Spleen (tissue), 11 donors: ENCODE measurements around the gene MAGEA12. TPM values are rescaled to one million over a fixed set of nuclear protein-coding genes. Genes with fewer than 3 reads are reported as not detected.
"Not testable (repeated sequence)": the region's sequence is repeated elsewhere in the genome, so short reads cannot be mapped to it uniquely, and the experiment has no call there.

Experiments used
- DNase-seq: peaks from one replicate; pipeline ENCODE4 v3.0.0-alpha.2; 2020
- H3K27ac ChIP-seq, 8 donors: fragments of 200-600 bp; sonication (generic) in 7 of 8; 1 replicate in 4 of 8; 2 replicates in 4 of 8; pipeline versions ENCODE4 v1.5.0 to v1.8.0; 2016 to 2021; ENCODE audit warnings: inconsistent platforms in 4 of 8, mild to moderate bottlenecking in 4 of 8, moderate library complexity in 1 of 8
- H3K27me3 ChIP-seq, 7 donors: fragments of 200-600 bp; sonication (generic) in 6 of 7; replicated peaks in 1 of 7; 1 replicate in 4 of 7; 2 replicates in 3 of 7; pipeline versions ENCODE4 v1.5.0 to v1.8.0; 2016 to 2021; ENCODE audit warnings: inconsistent platforms in 3 of 7, mild to moderate bottlenecking in 1 of 7
- H3K36me3 ChIP-seq, 6 donors: fragments of 200-600 bp; sonication (generic) in 5 of 6; 1 replicate in 4 of 6; 2 replicates in 2 of 6; pipeline versions ENCODE4 v1.5.0 to v1.8.0; 2016 to 2021; ENCODE audit warnings: inconsistent platforms in 2 of 6
- H3K4me1 ChIP-seq, 6 donors: fragments of 200-600 bp; sonication (generic) in 5 of 6; 1 replicate in 3 of 6; 2 replicates in 3 of 6; pipeline versions ENCODE4 v1.5.0 to v1.8.0; 2016 to 2021; ENCODE audit warnings: inconsistent platforms in 3 of 6
- H3K4me3 ChIP-seq, 8 donors: fragments of 200-600 bp; sonication (generic) in 7 of 8; 1 replicate in 4 of 8; 2 replicates in 4 of 8; pipeline versions ENCODE4 v1.5.0 to v1.8.0; 2016 to 2021; ENCODE audit warnings: inconsistent platforms in 4 of 8, mild to moderate bottlenecking in 4 of 8, moderate library complexity in 2 of 8
- H3K9me3 ChIP-seq, 8 donors: fragments of 200-600 bp; sonication (generic) in 7 of 8; 1 replicate in 4 of 8; 2 replicates in 4 of 8; pipeline versions ENCODE4 v1.5.0 to v1.8.0; 2016 to 2021; ENCODE audit warnings: inconsistent platforms in 4 of 8
- POLR2A ChIP-seq, 3 donors: fragments of 450-650 bp; IDR thresholded peaks; one replicate each; pipeline ENCODE4 v1.5.1; 2017; ENCODE audit warnings: antibody characterized with exemption in 3 of 3, mild to moderate bottlenecking in 1 of 3
- POLR2AphosphoS5 ChIP-seq, 3 donors: sonication (generic); formaldehyde crosslinking; IDR thresholded peaks; one replicate each; pipeline ENCODE4 v1.5.1; 2017; ENCODE audit warnings: antibody characterized with exemption in 3 of 3
- WGBS, 5 donors: extraction: QIAGEN DNeasy Blood & Tissue Kit in 3 of 5; methylation state at CpG; one replicate each; pipeline versions ENCODE4 v1.1.5 to v1.1.7; 2013 to 2018; 5-methylcytosine and 5-hydroxymethylcytosine counted together
- intact Hi-C: fragments of 100-400 bp; cut with DNase I; formaldehyde crosslinking; loops from one replicate; pipeline ENCODE4 v1.15.0; 2023; ENCODE audit warnings: low total_unique reads
- polyA plus RNA-seq, 3 donors: library from polyadenylated mRNA; stranded (reverse); fragments of 200-250 nt; gene quantifications; one replicate each; pipeline ENCODE4 v1.2.1, GENCODE V29; 2013
- total RNA-seq, 7 donors: library from RNA; depleted of rRNA in 3 of 7; stranded (reverse); fragments of >200 nt in 3 of 7; fragmentation: NEBNext Ultra II Directional in 4 of 7; extraction: Animal tissue kit (Norgen Biotek cat#: 25700) in 4 of 7; gene quantifications; one replicate each; pipeline versions ENCODE4 v1.1.0 to v1.2.1, GENCODE V29; 2016 to 2021
- TF ChIP-seq, protein P1 (sequence below), 11 experiments: fragments of 200-600 bp in 7 of 11; fragments of 450-650 bp in 4 of 11; sonication (generic) in 4 of 11; IDR thresholded peaks in 8 of 11; conservative IDR thresholded peaks in 3 of 11; 1 replicate in 7 of 11; 2 replicates in 4 of 11; pipeline versions ENCODE4 v1.4.0 to v1.8.0; 2016 to 2021; ENCODE audit warnings: antibody characterized with exemption in 11 of 11, inconsistent platforms in 4 of 11, mild to moderate bottlenecking in 1 of 11
- donor health status: healthy with polysubstance abuse.
- donor health status: DM: no; HTN: no; CAD: no; lungs with moderate emphysema.
- donor health status: DM: no; HTN: no; CAD: no.
- donor health status: Bipolar disorder and iron deficiency.
- donor health status: healthy.
- donor health status: DM: no; HTN: no; CAD: no.
- donor health status: DM: yes; HTN: yes; CAD: no.

The MAGEA12 gene
- total and polyA plus RNA-seq, 10 donors: 0.03 TPM; not detected in 9

DNA sequence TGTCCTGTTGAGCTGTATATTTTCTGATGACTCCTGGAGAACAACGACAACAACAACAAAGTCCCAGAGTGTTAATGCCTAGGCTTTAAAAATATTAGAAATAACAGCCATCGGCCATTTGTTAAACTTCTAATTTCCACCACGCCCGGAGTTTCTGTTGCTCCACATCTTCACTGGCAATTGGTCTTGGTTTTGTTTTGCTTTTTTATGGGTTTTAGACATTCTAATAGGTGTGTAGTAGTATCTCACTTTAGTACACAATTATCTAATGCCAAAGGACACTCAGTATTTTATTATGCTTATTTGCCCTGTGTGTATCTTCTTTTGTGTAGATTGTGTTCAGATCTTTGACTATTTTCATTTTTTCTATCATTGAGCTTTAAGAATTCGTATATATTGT is 5.0 kb downstream of the MAGEA12 start:
- no peak overlapping the region for H3K27ac ChIP-seq
- intact Hi-C loops: no loop called here
- 77 to 96% (median 90%) methylated on average over 5 of the region's 5 CpGs for WGBS, 5 donors

DNA sequence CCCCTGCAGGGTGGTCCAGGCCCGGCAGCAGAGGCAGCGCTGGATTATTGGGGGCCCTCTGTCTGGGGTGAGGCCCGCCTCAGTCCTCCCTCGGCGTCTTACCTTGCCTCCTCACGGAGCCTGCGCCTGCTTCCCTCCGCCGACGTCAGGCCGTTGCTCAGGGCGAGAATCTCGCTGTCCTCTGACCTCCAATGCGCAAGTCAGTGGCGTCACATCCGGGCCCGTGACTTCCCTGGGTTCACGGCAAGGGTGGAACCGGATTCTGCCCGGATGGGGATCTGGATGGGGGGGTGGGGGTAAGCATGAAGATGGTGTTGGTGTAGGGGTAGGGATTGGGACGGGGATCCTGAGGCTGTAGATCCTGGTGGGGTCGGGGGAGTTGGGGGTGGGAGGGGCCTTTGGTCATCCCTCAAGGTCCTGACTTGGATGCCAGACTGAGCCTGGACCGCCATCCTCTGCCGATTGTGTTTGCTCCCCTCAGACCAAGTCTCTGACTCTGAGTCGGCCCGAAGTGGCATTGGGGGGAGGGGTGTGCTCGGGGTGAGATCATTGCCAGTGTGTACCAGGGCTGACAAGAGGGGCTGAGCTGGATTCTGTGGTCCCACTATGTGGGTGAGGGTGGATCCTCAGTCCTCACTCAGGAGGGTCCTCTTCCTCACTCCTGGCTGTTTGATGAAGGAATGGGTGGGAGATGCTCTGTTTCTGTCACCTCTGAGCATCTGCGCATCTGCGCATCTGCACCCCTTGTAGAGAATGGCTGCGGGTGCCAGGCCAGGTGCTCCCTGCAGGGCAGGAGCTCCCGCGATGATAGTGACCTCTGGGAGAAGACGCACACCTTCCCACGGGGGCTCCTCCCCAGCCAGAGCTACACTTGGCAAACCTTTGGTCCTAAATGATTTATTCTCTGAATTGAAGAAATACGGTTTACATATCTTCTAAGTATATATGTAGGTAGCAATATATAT is 20.4 kb downstream of the MAGEA12 start, which contains the start of gene MAGEA2:
TSS of gene MAGEA2 (minus strand) at position 157 of the 965 bp plus-strand sequence. CDS start 2,479 bp downstream, outside the sequence.
- H3K27me3 ChIP-seq, H3K27ac ChIP-seq, H3K9me3 ChIP-seq, H3K4me3 ChIP-seq, H3K36me3 ChIP-seq, DNase-seq, intact Hi-C loops, H3K4me1 ChIP-seq: not testable (repeated sequence)
- no CpG with 5 or more reads among the region's 35 CpGs for WGBS, 5 donors

More for the DNA sequence above, 5.0 kb downstream of the MAGEA12 start:
- TF ChIP-seq, protein P1, sequence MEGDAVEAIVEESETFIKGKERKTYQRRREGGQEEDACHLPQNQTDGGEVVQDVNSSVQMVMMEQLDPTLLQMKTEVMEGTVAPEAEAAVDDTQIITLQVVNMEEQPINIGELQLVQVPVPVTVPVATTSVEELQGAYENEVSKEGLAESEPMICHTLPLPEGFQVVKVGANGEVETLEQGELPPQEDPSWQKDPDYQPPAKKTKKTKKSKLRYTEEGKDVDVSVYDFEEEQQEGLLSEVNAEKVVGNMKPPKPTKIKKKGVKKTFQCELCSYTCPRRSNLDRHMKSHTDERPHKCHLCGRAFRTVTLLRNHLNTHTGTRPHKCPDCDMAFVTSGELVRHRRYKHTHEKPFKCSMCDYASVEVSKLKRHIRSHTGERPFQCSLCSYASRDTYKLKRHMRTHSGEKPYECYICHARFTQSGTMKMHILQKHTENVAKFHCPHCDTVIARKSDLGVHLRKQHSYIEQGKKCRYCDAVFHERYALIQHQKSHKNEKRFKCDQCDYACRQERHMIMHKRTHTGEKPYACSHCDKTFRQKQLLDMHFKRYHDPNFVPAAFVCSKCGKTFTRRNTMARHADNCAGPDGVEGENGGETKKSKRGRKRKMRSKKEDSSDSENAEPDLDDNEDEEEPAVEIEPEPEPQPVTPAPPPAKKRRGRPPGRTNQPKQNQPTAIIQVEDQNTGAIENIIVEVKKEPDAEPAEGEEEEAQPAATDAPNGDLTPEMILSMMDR (IDR thresholded peaks at IDR 0.05 in 8 of 11, conservative IDR thresholded peaks at IDR 0.05 in 3 of 11): no peak
- TF ChIP-seq POLR2AphosphoS5 (IDR thresholded peaks at IDR 0.05) (no peak), POLR2A (IDR thresholded peaks at IDR 0.05) (no peak)
- Histone ChIP-seq H3K9me3 (no peaks in the 10 kb centered on the region), H3K4me3 (no peak overlapping the region), H3K27me3 (no peaks in the 10 kb centered on the region), H3K36me3 (no peaks in the 10 kb centered on the region), H3K4me1 (no peaks in the 10 kb centered on the region)
- no peak for DNase-seq

DNA sequence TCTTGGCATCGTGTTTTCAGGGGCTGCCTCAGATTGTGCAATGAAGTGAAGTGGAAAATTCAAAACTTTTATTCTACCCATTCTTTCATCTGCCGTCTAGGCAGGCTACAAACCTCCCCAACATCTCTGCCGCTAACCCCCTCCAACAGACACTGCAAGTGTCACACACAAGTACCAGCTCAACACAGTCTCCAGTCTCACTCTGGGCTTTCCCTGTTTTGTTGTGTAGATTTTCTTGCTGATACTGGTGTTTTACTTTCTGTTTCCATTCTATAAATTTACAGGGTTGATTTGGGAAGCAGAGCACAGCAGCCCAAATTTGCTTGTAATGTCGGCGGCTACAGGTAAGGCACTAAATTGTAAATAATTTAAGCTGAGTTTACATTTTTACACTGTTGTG is 21.3 kb downstream of the MAGEA12 start:
- WGBS, 5 donors: no CpG with 5 or more reads among the region's 5 CpGs
- H3K27ac ChIP-seq, H3K36me3 ChIP-seq, H3K27me3 ChIP-seq, H3K9me3 ChIP-seq, DNase-seq, intact Hi-C loops, H3K4me3 ChIP-seq, H3K4me1 ChIP-seq: not testable (repeated sequence)

DNA sequence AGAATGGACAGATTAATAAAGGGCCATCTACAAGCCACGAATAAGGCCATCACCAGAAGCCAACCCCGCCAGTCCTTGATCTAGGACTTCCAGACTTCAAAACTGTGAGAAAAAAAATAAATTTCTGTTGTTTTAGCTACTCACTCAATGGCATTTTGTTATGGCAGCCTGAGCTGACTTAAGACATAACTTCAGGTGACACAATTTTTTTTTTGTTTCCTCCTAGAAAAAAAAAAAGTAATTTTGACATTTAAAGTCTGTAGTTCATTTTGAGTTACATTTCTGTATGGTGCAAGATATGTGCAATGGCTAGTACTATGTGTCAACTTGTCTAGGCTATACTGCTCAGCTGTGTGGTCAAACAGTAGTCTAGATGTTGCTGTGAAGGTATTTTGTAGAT is 25.4 kb downstream of the MAGEA12 start, which contains the start of gene CSAG3:
TSS of gene CSAG3 (plus strand) at position 301 of the 400 bp plus-strand sequence.
- H3K27ac ChIP-seq, H3K27me3 ChIP-seq, H3K9me3 ChIP-seq, H3K4me1 ChIP-seq, H3K36me3 ChIP-seq, DNase-seq, H3K4me3 ChIP-seq, intact Hi-C loops: not testable (repeated sequence)
- WGBS, 5 donors: no CpG with 5 or more reads among the region's 2 CpGs

DNA sequence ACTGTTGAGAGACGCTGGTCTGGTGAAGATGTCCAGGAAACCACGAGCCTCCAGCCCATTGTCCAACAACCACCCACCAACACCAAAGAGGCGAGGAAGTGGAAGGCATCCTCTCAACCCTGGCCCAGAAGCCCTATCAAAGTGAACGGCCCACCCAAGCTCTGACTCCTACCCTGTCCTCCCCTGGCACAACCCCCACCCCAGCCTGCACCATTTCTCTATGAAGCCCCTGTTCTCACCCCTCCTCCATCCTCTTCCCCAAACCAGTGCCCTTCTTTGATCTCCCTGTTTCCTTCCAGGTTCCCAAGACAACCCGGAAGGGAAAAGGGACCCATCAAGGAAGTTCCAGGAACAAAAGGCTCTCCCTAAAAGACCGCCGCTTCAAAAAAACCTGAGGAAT is 26.0 kb downstream of the MAGEA12 start:
- H3K4me1 ChIP-seq, H3K27ac ChIP-seq, H3K4me3 ChIP-seq, DNase-seq, H3K9me3 ChIP-seq, H3K27me3 ChIP-seq, intact Hi-C loops, H3K36me3 ChIP-seq: not testable (repeated sequence)
- 70 to 90% (median 80%) methylated on average over 3 to 5 of the region's 7 CpGs; no CpG with 5 or more reads in 1 of the 5 donors for WGBS, 5 donors

DNA sequence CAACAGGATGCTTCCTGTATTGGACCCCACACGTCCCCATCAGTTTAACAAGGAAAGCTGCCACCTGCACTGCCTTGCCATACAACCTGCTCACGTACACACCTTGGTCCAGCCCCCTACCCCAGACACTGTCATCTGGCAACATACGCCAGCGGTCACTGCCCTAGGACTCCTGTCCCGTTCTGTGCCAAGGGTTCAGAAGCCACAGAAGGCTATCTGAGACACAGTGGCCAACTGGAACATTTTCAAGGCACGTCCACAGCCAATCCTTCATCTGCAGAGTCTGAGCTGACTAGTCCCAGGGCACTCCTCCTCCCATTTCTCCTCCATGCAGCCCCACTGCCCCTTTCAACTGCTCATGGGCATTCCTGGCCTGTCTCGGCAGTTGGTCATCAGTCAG is 28.0 kb downstream of the MAGEA12 start:
- DNase-seq, H3K9me3 ChIP-seq, H3K27me3 ChIP-seq, H3K36me3 ChIP-seq, H3K4me1 ChIP-seq, H3K4me3 ChIP-seq, intact Hi-C loops, H3K27ac ChIP-seq: not testable (repeated sequence)
- 63 to 93% (median 90%) methylated on average over 2 to 4 of the region's 7 CpGs; no CpG with 5 or more reads in 2 of the 5 donors for WGBS, 5 donors

DNA sequence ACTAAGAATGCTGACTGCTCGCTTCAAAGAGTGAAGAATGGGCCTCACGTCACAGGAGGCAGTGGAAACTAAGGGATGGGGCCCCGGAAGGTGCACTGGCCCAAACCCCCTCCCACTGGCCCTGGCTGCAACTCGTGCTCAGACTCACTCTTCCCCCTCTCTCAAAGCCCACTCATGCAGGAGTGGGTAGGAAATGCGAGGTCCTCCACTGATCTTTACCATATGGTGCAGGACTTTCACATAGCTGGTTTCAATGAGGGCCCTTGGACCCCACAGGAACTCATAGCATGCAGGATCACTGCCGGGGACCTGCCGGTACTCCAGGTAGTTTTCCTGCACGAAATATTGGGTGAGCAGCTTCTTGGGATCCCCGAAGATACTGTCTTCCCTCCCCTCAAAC is 33.0 kb downstream of the MAGEA12 start:
- H3K27me3 ChIP-seq, H3K4me3 ChIP-seq, DNase-seq, H3K36me3 ChIP-seq, H3K9me3 ChIP-seq, H3K27ac ChIP-seq, H3K4me1 ChIP-seq, intact Hi-C loops: not testable (repeated sequence)
- WGBS, 5 donors: 69 to 90% (median 74%) methylated on average over 3 to 9 of the region's 9 CpGs

DNA sequence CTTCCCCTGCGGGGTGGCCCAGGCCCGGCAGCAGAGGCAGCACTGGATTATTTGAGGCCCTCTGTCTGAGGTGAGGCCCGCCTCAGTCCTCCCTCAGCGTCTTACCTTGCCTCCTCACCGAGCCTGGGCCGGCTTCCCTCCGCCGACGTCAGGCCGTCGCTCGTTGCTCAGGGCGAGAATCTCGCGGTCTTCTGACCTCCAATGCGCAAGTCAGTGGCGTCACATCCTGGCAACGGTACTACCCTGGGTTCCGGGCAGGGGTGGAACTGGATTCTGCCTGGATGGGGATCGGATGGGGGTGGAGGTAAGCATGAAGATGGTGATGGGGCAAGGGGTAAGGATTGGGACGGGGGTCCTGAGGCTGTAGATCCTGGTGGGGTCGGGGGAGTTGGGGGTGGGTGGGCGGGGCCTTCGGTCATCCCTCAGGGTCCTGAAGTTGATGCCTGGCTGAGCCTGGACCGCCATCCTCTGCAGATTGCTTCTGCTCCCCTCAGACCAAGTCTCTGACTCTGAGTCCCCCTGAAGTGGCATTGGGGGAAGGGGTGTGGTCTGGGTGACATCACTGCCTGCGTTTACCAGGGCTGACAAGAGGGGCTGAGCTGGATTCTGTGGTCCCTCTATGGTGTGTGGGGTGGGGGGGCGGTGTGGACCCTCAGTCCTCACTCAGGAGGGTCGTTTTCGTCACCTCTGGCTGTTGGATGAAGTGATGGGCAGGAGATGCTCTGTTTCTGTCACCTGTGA is 36.2 kb downstream of the MAGEA12 start, which contains the start of gene MAGEA6:
TSS of gene MAGEA6 (minus strand) at position 141 of the 741 bp plus-strand sequence. CDS start 2,039 bp downstream, outside the sequence.
- WGBS, 5 donors: 82% methylated on average over 3 of the region's 29 CpGs; no CpG with 5 or more reads in 4 of the 5 donors
- H3K27me3 ChIP-seq, H3K27ac ChIP-seq, intact Hi-C loops, H3K36me3 ChIP-seq, H3K9me3 ChIP-seq, H3K4me3 ChIP-seq, H3K4me1 ChIP-seq, DNase-seq: not testable (repeated sequence)

DNA sequence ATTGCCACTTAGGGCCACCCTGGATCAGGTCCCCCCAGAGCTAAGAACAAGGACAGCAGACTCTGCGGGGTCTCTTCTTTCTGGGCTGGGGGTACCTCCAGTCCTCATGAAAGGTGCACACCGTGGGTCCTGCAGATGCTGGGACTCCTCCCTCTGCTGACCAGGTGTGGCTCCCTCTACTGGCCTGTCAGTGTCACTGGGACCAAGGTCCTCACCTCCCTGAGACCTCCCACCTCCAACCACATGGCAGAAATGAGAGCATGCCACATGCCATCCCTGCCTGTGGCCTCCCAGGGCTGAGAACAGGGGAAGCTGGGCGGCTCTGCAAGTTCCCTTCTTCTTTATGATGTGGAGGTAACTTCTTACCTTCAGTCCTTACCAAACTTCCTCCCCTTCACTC is 53.5 kb downstream of the MAGEA12 start:
- H3K4me1 ChIP-seq, H3K4me3 ChIP-seq: not testable (repeated sequence)

More for the DNA sequence above, 53.5 kb downstream of the MAGEA12 start:
- H3K9me3 ChIP-seq, H3K27me3 ChIP-seq, DNase-seq, intact Hi-C loops, H3K36me3 ChIP-seq, H3K27ac ChIP-seq: not testable (repeated sequence)
- WGBS, 5 donors: no CpG with 5 or more reads among the region's 3 CpGs
